ENCODE data around the gene ANXA6. TPM values are rescaled to one million over a fixed set of nuclear protein-coding genes. Genes with fewer than 3 reads are reported as not detected.

ANXA6 gene
- polyA plus RNA-seq, 3 donors, result 140 to 155 (median 143) TPM

DNA sequence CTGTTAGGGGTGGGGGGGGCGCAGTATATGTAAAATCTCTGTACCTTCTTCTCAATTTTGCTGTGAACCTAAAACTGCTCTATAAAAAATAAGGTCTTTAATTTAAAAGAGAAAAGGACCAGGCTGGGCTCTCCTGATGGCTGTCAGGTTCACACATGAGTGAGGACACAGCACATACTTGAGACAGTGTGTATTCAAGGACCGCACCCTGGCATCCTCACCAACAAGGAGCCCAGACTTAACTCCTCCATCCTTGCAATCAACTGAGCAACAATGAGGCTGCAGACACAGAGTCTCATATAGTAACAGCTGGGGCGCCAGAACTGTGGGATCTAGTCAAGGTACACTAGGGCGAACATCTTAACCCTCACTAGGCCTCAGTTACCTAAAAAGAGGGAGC, 86.6 kb downstream of the ANXA6 start:
- DNase-seq (ENCODE audit: low read depth in 3 of 3, low spot score in 2 of 3), result no peak

DNA sequence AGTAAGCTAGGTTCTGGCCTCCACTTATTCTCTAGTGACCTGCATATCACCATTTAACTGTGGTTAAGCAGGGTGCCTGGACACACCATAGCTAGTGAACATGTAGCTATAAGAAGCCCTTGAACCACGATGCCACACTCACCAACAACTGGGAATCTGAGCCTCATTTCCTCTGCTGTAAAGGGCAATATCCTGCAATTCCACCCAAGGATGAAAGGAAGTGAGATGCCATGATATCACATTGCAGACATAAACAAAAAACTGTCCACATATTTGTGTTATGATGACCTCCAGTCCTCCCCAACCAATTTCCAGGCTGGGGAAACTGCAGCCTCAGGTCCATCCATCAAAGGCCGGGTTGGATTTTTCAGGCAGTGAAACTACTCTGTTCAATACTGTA, 87.1 kb downstream of the ANXA6 start:
- no peak for DNase-seq (ENCODE audit: low read depth in 3 of 3, low spot score in 2 of 3)

DNA sequence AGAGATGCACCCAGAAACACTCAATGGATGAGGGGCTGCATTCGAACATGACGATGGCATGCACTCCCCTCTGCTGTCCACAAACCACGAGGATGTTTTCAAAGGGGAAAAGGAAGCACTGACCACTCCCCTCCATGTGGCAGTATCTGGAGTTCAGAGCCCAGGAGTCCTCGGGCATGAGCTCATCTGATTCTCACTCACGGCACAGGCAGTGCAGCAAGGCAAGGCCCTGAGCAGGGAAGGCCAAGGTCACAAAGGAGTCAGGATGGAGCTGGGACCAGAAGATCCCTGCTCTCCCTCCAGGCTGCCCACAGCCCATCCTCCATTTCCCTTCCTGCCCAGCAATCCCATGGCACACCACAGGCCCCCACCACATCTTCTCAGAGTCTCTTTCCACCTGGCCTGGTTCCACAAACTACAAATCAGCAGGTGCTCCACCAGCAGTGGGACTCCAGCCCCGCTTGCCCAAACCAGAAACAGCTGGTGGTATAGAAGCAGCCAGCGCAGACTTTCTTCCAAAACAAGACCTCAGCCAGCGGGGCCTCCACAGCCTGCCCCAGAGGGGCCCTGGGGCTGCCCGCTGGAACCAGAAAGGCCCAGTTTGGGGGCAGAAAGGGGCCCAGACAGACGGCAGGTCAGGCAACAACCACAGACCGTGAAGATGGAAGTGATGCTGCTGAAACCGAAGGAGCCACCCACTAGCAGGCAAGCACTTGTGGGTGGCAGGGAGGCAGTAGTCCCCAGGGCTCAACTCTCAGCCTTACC, 89.0 kb downstream of the ANXA6 start:
- no peak for DNase-seq (ENCODE audit: low read depth in 3 of 3, low spot score in 2 of 3)

DNA sequence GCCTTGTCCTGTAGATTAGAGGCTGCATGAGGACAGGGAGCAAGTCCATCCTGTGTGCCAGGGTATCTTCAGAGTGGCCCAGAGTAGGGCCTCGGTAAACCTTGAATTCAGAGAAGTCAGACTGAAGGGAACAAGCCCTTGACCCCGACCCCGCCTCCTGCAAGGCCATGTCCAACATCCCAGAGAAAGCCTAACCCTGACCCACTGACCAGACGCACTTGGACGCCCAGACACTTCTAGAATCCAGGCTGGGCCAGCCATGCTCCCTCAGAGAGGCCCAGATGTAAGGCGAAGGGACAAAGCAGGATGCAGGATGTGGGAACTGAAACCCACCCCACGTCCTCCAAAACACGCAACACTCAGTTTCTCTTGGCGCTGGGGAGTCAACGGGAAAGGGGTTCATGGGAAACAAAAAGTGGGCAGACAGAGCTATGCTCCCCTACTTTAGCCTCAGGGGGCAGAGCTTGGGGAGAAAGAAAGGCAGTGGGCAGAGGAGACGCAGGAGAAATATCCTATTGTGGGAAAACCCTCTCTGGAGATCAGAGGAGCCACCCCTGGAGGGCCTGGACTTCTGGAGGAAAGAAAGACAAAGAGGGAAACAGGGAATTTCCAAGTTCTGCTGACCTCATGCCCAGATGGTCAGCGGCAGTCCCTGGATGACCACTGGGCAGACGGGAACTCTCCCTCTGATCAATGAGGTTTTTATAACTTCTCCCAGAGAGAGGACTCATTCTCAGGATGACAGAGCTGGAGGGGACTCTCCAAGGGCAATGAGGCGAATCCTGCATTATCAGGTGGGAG, 89.7 kb downstream of the ANXA6 start:
- DNase-seq (ENCODE audit: low read depth in 3 of 3, low spot score in 2 of 3), result no peak

DNA sequence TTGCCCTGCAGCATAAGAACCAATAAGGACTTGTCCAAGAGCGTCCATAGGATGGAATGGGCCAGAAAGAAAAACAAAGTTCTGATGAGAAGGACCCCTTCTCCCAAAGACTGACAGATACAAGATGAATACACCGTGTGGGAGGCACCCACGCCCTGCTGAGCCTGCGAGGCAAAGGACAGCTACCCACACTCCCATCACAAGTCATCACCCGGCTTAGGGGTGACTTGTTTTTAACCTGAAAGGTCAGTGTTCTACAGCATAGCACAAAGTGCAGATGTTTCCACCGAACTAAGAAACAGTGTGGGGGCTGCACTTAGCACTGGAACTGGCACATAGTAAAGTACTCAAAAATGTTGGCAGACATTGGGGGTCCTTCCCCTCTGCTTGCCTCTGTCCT, 90.7 kb downstream of the ANXA6 start:
- no peak for DNase-seq (ENCODE audit: low read depth in 3 of 3, low spot score in 2 of 3)

DNA sequence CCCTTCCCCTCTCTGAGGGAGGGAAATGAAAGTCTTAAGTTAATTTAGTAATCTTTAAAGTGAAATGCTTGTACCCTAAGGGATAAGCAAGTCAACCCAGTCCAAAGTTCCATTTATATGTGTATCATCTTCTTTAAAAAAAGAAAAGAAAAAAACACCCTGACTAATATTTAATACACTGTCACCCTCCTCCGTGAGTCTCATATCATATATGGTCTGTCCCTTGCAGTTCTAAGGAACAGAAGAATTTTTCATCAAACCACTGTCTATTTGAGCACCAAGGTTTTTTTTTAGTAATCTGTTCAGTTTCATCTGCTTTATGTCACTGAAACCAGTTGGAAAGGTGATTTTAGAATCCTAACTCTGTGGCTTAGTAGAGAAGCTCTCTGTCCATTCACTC, 92.0 kb downstream of the ANXA6 start:
- DNase-seq (ENCODE audit: low read depth in 3 of 3, low spot score in 2 of 3), result no peak

DNA sequence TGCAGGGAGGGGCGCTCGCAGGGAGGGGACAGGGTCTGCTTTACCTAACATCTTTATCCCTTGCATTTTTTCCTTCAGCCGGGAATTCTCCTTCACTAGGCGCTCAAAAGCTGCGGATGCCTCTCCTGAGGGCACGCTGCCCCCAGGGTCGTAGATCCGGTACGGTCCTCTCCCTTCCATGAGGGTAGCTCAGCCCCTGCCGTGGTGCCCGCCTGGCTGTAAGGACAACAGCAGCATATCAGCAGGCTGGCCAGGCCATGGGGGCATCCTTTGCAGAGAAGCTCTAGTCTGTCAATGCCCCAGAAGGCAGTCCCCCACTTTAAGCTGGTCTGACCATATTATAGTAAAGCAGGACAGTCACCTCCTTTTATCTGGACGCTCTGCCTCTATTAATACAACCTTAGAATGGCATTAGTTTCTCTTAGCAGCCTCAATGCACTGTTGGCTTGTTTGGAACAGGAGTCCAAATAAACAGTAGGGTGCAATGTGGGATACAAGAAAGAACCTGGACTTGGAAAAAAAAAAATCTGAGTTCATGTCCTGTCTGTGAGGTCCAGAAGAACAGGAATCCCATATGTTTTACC, 92.6 kb downstream of the ANXA6 start:
- DNase-seq (ENCODE audit: low read depth in 3 of 3, low spot score in 2 of 3), result no peak

DNA sequence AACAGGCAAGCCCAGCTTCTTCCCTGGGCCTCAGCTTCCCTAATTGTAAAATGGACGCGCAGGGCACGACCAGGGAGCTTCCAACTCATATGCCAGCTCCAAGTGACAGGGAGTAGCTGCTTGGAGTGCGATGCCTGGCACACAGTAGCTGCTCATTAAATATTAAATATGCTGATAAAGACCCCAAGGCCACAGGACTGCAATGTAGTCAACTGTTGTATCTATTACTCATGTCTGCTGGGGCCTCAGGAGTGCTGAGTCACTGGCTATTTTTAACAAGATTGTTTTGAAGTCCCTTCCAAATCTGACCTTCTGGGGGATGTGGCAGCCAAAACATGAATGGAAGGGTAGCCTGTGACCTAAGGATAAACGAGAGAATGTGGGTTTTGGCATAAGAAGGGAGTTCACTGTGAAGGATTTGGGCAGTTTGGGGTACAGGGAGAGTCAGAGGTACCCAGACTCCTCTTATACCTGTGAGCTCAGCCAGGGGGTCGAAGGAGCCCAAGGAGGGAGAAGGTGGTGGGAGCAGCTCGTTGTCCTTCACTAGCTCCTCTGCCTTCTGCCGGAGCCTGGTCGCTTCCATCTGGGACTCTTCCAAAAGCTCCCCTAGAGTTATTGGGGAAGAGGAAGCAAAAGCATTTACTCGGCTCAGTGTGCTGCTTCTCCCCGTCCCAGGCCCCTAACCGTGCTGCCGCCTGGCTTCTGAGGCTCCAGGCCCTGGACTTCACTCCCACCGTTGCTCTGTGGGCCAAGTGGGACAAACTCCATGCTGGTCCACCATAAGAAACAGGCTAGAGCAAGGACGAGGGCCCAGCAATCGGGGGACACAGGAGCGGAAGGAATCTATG, 94.2 kb downstream of the ANXA6 start:
- no peak for DNase-seq (ENCODE audit: low read depth in 3 of 3, low spot score in 2 of 3)

DNA sequence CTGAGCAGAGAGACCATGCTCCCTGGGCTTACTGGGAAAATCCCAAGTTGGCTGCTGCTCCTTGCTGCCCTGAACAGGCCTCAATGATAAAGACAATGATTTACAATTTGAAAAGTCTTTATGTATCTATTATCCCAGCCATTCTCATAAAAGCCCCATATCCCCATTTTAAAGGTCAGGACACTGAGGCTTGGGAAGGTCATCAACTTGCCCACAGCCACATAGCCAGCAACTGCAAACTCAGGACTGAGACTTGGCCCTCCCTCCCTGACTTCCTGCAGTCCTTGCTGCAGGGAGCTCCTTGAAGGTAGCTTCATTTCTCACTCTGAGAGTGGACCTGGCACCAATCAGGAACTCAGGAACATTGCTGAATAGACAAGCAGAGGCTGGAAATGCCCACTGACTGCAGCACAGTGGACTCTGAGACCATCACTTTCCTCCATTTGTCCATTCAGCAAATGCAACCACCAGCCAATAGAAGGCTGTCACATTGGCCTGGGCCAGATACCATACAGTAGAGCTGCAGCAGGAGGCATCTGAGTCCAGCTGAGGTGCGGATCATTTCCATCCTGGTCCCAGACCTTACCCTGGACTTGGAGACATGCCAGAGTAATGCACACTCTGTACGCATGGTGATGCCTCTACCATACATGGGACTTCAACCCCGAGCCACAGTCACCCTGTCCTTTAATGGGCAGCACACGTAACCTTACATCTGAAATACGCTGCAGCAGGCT, 95.0 kb downstream of the ANXA6 start:
- no peak for DNase-seq (ENCODE audit: low read depth in 3 of 3, low spot score in 2 of 3)

DNA sequence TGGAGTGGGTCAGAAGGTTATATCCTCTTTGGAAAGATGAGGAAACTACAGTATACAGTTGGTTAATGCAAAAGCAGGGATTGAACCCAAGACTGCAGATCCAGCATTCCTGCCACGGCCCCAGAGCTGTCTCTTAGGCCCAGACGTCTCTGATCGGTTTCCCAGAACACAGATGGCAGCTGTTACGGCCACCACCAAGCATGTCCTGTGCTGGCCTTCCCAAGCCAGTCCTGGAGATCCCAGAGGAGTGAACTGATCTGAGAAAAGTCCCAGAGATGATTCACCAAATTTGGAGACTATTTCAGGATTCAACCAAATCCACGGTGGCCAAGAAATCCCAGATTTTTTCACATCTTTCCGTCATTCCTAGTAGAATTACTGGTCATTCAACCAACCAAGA, 96.8 kb downstream of the ANXA6 start:
- no peak for DNase-seq (ENCODE audit: low read depth in 3 of 3, low spot score in 2 of 3)

DNA sequence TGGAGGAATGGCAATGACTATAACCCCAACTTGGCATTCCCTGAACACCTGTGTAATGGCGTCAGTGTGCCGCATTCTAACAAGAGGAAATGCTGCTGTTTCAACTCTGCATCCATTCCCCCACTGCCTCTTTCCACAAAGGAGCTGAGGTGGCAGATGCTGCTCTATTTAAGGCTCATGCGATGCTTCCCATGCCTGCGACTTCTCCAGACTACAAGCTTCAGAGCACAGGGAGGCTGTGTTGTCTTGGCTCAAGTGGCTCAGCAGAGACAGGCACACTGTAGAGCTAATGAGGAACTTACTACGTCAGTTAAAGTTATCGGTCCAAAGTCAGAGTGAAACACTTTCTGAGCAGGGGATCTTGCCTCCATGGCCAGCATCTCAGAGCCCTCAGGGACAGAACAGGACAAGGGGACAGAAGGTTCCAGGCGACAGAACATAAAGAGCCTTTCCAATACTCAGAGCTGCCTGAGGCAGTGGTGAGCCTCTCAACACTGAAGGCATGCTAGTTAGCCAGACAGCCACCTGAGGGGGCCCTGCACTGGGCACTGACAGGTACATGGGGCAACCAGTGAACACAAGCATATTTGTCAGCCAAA, 98.6 kb downstream of the ANXA6 start:
- DNase-seq (ENCODE audit: low read depth in 3 of 3, low spot score in 2 of 3), result no peak

DNA sequence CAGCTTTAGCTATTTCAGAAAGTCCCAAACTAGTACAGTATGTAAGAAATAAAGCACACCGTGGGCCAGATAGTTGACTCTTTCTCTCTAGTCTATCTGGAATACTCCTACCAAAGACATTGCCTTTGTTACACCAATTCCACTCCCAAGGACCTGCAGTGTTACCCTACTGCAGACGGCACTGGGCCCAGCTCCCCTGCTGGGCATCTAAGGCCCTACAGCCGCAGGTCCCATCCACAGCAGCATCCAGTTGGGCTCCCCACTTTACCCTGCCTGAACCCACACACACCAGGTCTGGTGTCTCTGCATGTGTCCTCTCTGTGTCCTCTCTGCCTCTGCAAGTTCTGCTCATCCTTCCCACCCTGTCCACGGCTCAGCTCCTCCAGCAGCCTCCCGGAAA, 99.3 kb downstream of the ANXA6 start:
- no peak for DNase-seq (ENCODE audit: low read depth in 3 of 3, low spot score in 2 of 3)

DNA sequence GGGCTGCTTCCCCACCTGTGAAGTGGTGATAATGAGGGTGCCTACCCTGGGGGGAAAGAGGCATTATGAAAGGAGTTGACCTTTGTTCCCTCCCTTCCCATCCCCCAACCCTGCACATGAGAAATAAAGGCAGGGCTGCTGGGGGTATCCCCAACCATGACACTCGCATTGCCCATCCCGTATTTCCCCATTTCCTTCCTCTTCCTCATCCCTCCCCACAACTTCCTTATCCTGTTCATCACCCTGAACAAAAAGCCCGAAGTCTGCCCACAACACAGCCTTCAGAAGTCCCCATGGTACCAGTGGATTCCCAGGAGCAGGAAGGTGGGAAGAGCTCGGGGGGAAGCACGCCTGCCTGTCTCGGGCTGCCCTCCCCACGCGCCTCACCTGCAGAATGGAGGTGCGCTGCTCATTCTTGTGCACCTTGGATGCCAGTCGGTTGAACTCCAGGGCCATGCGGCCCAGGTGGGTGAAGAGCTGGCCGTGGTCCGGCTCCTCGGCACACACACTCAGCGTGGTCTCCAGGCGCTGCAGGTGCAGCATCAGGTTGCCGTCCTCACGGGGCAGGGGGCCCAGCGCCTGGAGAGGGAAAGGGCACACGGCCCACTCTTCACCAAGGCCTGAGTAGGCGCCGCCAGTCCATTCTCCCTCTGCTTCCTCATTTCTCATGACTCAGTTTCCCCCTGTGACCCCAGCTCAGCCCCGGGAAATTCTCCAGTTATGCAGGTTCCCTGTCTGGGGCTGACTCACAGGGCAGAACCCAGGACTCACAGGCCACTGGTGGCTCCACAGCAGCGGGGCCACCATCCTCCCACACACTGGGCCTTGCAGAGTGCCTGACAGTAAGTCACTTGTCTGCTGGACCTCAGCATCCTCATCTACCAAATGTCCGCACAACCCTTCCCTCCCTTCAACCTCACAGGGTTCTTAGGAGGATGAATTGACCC, 100.9 kb downstream of the ANXA6 start:
- no peak for DNase-seq (ENCODE audit: low read depth in 3 of 3, low spot score in 2 of 3)

DNA sequence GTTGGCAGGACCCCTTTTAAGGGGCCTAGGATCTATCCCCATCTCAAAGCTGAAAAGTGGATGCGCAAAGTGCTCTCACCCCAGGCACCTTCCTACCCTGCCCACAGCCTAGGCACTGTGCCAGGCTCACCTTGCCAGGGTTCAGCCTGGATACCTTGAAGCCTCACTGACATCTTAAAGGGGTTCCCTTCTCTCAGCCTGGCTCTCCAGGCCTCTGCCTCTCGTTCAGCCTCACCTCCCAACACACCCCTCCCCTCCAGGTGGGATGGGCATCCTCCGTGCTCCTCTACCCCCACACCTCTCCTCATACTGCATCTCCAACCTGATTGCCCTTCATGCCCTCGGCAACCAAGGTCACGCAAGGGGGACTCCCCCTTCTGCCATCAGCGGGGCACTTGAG, 102.2 kb downstream of the ANXA6 start:
- DNase-seq (ENCODE audit: low read depth in 3 of 3, low spot score in 2 of 3), result no peak

DNA sequence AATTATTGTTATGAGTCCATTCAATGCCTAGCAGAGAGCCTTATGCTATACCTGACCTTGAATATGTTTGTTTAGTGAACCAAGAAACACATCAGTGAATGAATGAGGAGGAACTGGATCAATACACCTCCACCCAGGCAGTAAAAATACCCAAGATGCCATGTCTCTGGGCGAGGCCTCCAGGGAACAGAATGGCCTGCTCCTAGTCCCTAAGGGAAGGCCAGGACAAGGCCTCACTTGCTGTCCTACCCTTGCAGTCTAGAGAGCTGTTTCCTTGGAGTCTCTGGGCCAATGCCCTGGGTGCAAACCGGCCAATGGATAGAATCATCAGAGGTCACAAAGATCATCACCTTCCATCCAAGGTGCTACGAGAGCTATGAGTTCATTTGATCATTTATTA, 102.9 kb downstream of the ANXA6 start:
- DNase-seq (ENCODE audit: low read depth in 3 of 3, low spot score in 2 of 3), result no peak

DNA sequence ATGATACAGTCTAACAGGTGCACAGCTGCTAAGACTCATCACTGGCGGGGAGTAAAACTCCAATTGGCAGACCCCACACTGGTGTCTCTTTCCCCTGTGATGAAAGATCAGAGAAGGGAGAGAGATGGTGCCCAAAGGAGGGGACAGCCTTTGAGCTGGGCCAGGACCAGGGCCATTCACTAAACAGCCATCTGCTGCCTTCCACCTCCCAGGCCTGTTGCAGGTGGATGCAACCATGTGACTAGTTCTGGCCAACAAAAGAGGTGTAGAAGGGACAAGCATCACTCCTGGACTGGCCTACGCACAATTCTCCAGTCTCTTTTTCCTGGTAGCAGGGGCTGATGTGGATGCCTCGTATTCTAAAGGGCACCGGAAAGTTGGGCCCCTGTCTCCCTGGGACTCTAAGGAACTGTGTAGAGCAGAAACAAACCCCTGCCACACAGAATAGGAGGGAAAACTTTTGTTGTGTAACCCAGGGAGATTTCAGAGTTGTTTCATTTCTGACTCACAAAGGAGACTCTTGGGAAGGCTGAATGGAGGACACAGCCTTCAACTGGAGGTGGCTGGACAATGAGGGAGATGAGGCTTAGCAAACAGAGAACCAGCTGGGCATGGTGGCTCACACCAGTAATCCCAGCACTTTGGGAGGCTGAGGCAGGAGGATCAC, 103.7 kb downstream of the ANXA6 start:
- DNase-seq (ENCODE audit: low read depth in 3 of 3, low spot score in 2 of 3), result no peak

DNA sequence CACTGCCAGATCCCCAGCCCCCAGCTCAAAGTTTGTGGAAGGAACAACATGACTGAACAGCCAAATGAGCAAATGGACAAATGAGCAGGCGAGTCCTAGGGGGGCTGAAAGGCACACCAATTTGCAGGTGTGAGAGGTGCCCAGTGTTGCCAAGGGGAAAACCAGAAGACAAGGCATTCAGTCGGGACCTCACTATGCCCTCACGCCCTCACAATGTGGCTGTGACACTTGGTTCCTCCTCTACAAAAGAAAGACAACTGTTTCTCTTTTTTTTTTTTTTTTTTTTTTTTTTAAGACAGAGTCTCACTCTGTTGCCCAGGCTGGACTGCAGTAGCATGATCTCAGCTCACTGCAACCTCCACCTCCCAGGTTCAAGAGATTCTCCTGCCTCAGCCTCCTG, 104.7 kb downstream of the ANXA6 start:
- DNase-seq (ENCODE audit: low read depth in 3 of 3, low spot score in 2 of 3), result no peak

DNA sequence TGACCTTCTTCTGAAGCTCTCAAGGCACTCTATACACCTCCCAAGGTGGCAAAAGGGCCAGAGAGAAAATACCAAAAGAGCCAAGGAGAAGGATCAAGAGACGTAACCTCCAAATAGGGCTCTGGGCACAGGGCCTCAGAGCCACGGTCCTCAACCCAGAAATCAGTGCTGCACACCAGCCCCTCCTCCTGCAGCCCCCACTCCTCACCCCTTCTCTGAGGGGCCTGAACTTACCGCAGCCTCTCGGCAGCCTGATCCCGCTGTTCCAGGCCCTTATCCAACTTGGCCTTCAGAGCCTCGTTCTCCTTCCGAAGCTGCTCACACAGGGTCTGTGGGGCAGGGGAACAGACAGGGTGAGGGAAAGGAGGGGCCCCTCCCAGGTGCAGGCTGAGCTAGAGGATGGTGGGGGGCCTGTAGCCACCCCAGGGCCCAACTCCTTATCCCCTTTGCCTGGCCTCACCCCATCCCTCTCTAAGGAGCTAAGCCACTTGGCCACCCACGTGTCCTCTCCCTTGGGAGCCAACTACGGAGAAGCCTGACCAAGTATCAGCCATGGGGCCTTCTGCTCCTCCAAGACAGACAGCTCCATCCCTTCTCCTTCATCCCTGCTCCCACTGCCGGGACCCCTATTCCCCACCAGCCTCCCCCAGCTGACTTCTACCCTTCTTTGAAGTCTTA, 105.5 kb downstream of the ANXA6 start:
- DNase-seq (ENCODE audit: low read depth in 3 of 3, low spot score in 2 of 3), result no peak

All from right renal cortex interstitium (tissue), 3 donors.